GM19035 (cell line): ENCODE results near the gene HOXA10.

Source experiments
- ATAC-seq: cut with Tn5 transposase; IDR thresholded peaks from one replicate; pipeline ENCODE4 v1.9.1; 2021; ENCODE audit not compliant: unreplicated experiment

The HOXA10 gene

DNA sequence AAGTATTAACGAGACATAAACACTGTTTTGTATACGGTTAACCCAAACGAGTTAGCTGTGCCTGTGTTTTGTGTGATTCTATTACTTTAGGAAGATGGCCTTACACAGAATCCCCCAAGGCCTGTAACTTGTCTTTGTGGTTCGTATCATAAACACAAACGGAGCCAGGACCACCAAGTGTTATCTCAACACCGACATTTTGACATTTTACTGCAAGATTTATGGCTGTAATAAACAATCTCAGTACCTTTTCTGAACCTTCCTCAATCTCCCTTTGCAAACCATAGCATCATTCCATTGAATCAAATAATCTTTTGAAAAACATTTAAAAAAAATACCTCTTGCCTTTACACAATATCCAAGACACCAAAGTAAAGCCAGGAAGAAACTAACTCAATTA lies 41.1 kb downstream of the HOXA10 start:
- no peak for ATAC-seq

DNA sequence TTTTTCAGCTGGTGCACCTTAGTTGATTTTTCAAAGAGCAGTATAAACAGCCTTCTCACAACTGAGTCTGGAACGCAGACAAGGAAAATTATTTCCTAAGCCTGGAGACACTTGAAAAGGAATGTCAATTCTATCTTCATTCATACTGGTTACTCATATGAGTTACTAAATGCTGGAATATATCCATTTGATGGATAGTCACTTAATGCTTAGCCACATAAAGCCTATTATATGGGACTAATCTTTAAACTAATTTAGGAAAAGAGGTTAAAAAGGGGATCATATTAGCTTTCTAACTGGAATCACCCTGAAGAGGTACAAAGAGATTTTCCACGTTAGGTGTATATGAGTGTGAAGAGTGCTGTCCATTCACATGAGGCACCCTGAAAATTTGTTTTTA lies 41.9 kb downstream of the HOXA10 start:
- ATAC-seq: no peak

DNA sequence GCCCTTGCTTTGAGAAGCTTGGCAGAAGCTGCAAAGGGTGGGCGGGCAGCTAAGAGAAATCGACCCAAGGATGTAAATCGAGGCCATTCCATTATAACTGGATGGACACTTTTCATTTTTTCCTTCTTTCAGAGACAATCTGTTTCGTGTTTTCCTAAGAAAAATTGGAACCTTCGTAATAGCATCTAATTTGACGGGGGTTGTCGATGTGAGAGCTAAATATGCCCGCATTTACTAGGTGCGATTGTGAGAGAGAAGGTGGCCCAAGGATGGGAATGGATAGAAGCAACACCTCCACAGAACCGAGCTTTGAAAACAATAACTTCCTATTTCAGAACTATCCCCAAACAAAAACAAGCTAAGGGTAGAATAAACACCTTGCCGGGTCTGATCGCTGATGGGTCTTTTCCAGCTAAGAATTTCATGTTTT lies 42.7 kb downstream of the HOXA10 start:
- ATAC-seq: no peak

DNA sequence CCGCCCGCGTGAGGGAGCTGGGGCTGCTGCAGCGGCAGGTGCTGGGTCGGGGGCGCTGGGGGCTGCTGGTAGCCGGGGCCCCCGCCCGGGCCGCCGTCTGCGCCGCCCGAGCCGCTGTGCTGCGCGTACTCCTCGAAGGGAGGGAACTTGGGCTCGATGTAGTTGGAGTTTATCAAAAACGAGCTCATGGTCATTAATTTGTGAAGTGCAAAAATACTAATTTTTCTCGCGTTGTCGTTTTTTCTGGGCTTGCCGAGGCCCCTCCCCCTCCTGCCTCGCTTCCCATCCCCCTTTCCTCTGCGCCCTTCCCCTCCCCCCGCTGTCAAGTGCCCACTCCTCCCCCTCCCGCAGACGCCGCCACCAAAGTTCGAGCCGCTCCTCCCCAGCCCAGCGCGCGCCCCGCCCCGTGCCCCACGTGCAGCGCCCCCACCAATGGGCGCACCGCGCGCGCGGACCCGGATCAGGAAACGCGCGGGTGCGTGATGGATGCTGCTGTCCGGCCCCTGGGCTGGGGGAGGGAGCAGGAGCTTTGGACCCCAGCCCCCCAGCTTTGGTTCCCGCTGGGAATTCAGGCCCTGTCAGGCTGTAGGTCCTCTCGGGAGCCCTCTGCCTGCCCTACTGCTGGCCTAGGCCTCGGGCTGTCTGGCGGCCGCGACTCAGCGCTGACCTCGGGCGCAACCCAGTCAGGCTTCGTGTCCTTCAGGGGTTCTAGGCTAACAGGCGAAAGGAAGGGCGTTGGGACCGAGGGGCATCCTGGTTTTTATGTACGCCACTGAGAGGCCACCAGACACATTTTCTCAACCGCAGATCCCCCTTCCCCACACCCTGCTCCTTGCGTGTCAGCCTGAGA lies 43.4 kb downstream of the HOXA10 start, which contains the start of gene HOXA4:
HOXA4 (minus strand) TSS at position 218 of the 850 bp plus-strand sequence; CDS start at position 194, 24 bp downstream.
- no peak for ATAC-seq

DNA sequence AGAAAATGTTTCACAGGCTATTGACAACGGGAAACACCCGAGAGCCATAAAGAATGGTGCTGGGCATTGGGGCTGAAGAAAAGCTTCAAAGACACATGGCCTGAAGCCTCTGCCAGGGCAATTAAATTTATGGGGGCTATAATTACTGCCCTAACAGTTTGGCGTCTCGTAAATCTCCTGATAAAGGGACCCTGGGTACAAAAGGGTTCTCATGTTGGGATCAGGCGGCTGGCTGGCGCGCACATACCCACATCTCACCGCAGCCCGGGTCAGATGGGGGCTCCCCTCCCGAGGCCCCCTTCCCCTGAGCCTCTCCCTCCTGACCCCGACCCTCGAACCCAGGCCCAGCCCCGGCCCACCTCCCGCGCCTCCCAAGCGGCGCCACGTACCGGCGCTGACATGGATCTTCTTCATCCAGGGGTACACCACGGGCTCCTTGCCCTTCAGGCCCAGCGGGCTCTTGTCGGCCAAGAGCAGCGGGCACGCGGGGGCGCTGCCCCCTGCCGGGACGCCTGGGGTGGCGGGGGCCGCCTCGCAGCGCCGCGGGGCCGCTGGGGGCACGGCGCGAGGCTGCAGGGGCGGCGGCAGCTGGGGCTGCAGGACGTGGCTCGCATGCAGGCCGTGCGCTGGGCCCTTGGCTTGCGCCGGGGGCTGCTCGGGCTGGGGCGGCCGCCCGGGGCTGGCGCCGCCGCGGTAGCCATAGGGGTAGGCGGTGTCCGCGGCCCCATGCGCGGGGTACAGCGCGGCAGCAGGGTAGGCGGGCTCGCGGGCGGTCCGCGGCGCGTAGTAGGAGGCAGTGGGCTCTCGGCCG lies 44.2 kb downstream of the HOXA10 start:
- no peak for ATAC-seq

DNA sequence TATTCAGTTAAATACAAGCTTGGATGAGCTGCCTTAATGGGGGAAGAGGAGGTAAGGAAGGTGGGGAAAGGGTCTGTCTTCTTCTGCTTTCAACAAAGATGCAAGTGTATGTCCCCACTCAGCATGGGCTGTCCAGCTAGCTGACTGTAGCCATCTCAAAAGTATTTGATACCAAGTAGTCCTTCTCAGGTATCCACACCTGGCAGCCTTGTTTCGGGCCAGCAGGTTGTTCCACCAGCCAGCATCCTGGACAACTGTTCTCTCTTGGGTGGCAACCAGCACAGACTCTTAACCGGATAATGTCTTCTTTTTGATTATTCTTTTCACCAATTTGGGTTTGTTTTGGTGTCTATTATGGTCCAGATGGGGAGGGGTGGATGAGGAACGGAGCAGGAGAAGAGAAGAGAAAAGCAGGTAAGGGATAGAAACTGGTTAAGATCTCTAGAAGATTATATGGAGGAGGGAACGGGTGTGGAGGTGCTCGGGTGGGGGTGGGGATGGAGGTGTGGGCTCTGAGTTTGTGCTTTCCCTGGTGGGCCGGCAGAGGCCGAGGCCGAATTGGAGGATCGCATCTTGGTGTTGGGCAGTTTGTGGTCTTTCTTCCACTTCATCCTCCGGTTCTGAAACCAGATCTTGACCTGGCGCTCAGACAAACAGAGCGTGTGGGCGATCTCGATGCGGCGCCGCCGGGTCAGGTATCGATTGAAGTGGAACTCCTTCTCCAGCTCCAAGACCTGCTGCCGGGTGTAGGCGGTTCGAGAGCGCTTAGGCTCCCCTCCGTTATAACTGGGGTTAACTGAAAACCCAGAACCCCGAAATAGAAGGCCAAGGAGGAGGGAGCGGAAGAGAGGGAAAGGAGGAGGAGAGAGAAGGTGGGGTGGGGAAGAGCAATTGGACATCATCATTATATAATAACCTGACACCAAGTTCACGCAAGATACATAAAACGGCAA lies 45.1 kb downstream of the HOXA10 start:
- no peak for ATAC-seq

DNA sequence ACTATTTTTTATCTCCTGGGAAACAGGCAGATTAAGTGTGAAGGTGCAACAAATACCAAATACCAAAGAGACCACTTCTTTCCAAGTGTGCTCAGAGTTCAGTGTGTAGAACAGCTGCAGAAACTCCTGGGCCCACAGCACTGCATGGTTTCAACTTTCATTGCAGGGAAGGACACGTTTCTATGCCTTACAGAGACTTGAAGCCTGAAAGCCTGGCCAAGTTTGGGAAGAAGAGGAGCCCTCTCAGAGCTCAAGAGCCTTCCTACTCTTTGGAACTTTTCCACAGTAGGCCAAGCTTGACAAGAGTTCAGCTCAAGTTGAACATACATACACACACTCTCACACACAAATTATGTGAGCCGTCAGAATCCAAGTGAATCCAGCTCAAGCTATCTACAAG lies 46.1 kb downstream of the HOXA10 start:
- ATAC-seq: no peak

DNA sequence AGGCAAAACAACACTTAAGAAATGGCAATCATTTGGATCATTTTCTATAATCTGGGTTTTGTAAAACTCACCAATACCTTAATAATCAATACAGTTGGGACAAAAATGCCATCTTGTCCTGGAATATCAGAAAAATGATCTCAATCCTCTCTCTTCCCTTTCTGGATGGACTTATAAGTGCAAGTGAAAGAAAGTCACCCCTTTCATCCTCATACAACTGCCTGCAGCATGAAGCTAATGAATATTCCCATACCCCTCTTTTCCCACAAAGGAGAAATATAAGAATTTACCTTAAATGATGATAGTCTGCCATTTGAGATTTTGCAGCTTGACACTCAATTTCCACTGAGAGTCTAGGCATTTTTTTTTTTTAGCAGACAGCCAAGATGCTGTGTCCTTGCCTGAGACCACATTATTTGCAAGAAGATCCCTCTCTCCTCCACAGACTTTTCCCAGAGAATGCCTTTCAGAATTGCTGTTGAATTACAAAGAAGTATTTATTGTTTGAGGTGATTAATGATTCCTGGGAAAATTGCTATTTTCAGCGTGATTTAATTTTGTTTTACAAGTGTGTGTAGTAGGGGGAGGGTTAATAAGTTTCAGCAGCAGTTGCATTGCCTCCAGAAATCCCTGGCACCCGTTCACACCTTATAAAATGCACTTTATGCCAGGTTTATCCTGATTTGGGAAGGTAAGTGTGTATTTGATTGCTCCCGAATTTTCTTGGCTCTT lies 47.4 kb downstream of the HOXA10 start:
- ATAC-seq: no peak

DNA sequence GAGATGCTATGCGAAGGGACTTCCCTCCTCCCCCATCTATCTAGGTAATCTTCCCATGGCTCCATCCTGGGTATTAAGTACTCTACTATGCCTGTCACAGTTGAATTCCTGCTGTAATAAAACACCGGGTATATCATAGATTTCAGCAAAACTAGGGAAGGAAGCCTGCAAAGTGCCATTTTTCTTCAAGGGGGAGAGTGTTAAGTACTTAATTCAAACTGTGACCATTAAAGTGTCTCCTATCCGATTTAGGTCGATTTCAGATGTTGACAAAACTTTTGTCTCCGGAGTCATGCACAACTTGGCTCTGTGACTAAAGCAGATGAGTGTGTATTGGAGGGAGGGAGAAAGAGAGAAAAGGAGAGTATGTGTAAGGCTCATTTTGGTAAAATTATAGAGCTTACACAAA lies 48.1 kb downstream of the HOXA10 start:
- ATAC-seq: no peak

DNA sequence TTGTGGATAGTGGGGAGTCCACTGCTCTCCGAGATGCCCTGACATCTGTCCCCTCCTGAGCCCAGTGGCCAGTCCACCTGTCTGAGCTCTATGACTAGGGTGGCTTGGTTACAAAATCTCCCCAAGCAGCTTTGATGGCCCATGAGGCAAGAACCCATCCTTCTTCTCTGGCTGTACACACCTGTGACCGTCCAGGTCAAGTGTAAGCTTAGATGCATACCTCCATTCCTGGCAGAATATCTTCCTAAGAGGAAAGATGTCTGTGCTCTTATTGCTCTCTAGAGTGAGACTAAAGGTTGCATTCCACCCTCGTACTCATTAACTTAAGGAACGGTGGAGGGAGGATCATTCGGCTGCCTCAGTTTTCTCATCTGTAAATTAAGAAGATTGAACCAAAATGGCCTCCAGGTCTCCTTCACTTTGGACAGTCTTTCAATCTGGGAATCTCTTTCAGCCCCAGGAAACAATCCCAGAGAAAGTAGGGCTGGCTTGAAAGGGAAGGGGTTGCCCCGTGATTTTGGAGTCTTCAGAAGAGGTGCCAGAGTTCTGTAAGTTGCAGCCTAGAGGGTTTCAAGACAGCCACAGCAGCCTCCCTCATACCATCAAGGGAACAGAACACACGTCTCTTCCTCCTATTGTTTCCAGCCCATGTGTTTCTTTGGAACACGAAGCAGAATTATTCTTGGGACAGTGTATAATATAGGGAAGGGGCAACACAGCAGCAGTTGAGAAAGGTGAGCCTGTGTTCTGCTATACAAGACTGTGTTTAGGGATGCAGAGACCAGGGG lies 49.0 kb downstream of the HOXA10 start:
- ATAC-seq: no peak

DNA sequence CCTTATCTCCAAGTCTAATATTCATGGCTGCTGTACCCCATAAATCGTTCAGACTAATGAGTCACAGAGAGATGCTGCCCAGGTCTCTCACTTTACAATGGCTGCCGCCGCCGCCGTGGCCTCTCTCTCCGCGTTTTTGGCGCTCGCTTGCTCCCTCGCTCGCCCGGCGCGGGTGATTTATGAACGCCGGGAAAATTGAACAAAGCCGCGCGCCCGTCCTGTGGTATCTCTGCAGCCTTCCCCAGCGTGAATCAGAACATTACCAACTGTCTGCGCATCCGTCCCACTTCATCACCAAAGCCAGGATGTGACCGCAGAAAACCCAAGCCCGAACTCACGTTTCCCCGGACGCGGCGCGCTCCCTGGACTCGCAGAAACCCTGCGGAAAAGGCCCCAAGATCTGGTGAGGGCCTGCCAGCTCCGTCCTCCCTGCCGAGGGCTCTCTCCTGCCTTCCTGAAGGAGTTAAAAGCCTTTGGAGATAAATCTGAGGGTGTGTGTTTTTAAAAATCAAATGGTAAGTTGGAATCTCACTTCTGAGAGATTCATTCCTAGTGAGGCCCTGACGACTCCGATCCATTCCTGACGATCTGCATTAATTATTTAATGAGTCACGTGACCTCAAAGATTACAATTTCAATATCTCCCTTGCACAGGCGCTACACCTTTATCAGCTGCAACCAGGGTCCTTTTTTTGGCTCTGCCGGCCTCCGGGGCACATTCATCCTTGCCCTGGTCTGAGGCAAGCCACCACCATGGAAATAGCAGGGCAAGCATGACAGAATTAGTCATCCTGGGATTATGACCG lies 49.8 kb downstream of the HOXA10 start:
- no peak for ATAC-seq

DNA sequence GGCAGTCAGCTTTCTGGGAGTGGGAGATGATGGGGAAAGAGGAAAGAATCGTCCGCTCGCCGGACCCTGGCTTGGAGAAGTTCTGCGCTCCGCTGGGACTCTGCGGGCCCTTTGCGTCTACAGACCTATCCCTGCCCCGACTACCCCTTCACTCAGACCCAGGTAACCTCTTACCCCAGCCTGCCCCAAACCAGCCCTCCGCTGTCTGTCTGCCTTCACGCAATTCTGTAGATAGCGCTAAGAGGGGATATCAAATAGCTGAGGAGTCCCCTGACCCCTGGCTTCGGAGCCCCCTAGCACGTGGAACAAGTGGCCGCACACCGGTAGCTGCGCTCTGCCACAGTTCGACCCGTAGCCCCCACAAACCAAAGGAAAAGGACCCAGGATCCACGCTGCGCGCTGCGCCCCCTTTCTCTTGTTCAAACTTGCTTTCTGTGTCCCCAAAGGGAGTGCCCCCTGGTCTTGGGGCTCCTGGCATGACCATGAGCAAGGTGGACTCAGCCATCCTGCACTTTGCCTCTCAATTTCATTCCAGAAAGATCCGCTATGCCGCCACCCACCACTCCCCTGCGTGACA lies 50.6 kb downstream of the HOXA10 start:
- no peak for ATAC-seq

DNA sequence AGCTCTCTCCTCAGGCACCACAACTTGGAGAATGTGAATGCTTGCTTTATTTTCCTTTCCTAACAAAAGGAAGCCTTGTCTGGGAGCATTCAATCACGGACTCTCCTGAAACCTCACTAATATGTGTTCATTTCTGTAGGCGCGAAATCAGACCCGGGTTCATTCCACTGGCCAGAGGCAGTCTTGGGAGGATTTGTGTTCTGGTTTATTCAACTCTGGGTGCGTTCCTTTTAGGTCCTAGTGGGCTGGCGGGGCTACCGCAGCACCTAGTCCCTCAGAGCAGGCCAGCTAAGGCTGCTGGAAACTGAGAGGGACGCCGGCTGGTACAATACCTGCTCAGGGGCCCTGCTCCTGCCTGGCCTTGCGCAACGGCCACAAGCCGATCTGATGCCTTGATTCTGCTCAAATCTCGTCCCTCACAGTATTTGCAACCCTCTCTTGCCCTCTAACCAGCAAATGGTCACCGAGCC lies 51.1 kb downstream of the HOXA10 start:
- no peak for ATAC-seq

DNA sequence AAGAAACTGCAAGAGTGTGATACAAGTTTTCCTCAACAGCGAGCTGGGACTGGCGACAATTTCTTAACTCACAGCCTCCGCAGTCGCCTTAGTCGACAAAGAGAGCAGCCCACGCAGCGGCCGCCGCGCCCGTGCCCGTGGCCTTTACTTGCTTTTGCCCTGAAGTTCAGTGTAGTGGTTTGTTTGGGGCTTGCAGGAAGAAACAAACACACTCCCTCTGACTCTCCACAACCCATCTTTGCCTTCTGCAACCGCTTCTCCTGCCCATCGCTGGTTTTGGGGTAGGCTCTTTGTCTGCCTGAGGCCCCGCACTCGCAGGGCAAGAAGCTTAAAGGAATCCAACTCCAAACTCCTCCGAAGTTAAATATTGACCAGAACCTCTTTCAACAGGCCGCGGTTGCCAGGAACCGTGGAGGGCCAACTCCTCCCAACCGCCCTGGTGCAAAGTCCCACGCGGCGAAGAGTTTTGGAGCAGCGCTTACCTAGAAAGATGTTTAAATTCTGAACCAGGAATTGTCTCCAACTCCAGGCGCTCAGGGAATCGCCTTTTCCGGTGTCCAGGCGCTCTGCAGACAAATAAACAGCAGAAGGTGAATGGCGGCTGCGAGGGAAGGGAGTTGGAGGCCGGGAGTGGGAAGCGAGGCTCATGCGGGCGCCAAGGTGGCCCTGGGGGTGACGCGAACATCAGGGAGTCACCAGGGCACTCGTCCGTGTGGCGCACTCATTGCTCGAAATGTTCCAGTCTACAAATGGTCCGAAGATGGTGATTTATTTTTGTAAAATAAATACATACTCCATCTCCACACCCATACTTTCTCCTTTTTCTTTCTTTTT lies 51.8 kb downstream of the HOXA10 start:
- ATAC-seq: no peak

DNA sequence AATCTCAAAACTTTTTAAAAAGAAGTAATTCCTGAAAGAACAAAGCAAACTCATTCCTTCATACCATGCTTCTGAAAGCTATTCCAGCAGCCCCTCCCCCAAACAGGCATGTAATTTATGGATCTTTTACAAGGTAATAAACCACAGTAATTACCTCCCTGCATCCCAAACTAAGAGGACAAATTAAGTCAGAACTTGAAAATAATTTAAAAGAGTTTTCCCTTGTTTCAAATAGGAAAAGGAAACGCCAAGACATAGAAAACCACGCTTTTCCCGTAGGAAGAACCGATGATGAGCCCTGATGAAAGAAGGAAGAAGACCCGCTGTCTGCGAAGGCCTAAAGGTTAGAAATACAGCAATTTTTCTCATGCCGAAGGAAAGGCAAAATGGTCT lies 52.4 kb downstream of the HOXA10 start:
- no peak for ATAC-seq
